Activated naive CD8-positive, alpha-beta T cell treated with anti-CD3 and anti-CD28 coated beads, Interleukin-2, amount 10 ng/mL, durations not matched to agents 7 days and 5 days (primary cell): ENCODE measurements around the gene TBX1. TPM values are rescaled to one million over a fixed set of nuclear protein-coding genes. Genes with fewer than 3 reads are reported as not detected.

ENCODE experiments used
- total RNA-seq, 2 experiments: library from RNA; stranded (reverse); gene quantifications; one replicate each; pipeline ENCODE4 v1.2.3, GENCODE V29; 2021

The TBX1 gene
- total RNA-seq, 2 experiments from 2014 or later, result 0.37 to 0.47 TPM

Other genes with a start within 250 kb of the TBX1 start
- not detected for gene CLDN5, start 236.4 kb upstream of the TBX1 start, total RNA-seq
- not detected for gene SEPTIN5, start 46.3 kb upstream of the TBX1 start, total RNA-seq
- not detected for gene GP1BB, start 37.2 kb upstream of the TBX1 start, total RNA-seq
- gene GNB1L, start 94.1 kb downstream of the TBX1 start, total RNA-seq, result 10 to 100 TPM; 11.9 to 12.7 TPM
- 10 to 100 TPM; 18.4 to 18.9 TPM for gene RTL10, start 94.1 kb downstream of the TBX1 start, total RNA-seq
- gene COMT, start 181.0 kb downstream of the TBX1 start, total RNA-seq, result 10 to 100 TPM; 68.6 to 70.0 TPM
- gene TXNRD2, start 181.0 kb downstream of the TBX1 start, total RNA-seq, result 10 to 100 TPM; 20.7 to 20.8 TPM